Muscle of arm (tissue), 12 donors: ENCODE data around the gene BACE2. TPM values are rescaled to one million over a fixed set of nuclear protein-coding genes. Genes with fewer than 3 reads are reported as not detected.
"Not testable (repeated sequence)": the region's sequence is repeated elsewhere in the genome, so short reads cannot be mapped to it uniquely, and the experiment has no call there.

Source experiments
- DNase-seq: peaks from one replicate; pipeline ENCODE4 v3.0.0-alpha.2; 2013
- polyA plus RNA-seq, 12 donors: library from polyadenylated mRNA; unstranded; fragments of 120-200 nt; gene quantifications; one replicate each; pipeline ENCODE4 v1.2.1, GENCODE V29; 2013; ENCODE audit not compliant: insufficient read length in 12 of 12

The BACE2 gene
- polyA plus RNA-seq, 12 donors, result 16.4 to 56.4 (median 37.6) TPM; not detected in 1

- no peak for DNase-seq
Observed at GRCh38 chr21:41236352-41236973, 68.5 kb downstream of the BACE2 start.

DNA sequence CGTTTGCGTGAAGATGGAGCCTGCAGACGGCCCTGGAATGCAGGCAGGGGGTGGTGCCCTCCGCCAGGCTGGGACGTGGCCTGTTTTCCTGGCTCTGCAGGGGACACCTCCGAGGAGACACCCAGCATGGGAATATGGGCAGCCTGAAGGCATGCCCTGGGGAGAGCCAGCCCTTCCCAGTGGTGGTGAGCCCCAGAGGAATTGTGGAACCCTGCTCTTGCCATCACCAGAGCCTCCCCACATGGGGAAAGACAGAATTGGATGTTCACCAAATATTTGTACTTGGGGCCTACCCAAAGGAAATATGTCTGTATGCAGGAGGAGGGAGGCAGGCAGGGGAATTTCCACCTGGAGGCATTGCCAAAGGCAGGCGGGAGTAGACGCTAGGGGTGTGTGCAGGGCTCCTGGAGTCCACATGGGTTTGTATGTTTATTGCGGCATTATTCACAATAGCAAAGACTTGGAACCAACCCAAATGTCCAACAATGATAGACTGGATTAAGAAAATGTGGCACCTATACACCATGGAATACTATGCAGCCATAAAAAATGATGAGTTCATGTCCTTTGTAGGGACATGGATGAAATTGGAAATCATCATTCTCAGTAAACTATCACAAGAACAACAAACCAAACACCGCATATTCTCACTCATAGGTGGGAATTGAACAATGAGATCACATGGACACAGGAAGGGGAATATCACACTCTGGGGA lies 70.3 kb downstream of the BACE2 start:
- not testable (repeated sequence) for DNase-seq

- DNase-seq, result no peak
Observed at GRCh38 chr21:41240040-41240439, 72.1 kb downstream of the BACE2 start.

- DNase-seq, result no peak
Observed at GRCh38 chr21:41241341-41241740, 73.4 kb downstream of the BACE2 start.

- no peak for DNase-seq
Observed at GRCh38 chr21:41242238-41242829, 74.4 kb downstream of the BACE2 start.

DNA sequence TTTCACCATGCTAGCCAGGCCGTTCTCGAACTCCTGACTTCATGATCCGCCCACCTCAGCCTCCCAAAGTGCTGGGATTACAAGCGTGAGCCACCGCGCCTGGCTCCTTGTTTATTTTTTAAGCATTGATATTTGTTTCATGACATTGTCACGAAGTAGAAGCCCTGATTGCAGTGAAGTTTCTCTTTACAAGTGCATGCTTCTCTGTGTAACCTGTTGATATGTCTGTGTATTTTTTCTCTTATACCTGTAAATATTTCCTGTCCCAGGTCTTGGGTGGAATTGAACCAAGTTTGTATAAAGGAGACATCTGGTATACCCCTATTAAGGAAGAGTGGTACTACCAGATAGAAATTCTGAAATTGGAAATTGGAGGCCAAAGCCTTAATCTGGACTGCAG lies 75.1 kb downstream of the BACE2 start:
- no peak for DNase-seq

DNA sequence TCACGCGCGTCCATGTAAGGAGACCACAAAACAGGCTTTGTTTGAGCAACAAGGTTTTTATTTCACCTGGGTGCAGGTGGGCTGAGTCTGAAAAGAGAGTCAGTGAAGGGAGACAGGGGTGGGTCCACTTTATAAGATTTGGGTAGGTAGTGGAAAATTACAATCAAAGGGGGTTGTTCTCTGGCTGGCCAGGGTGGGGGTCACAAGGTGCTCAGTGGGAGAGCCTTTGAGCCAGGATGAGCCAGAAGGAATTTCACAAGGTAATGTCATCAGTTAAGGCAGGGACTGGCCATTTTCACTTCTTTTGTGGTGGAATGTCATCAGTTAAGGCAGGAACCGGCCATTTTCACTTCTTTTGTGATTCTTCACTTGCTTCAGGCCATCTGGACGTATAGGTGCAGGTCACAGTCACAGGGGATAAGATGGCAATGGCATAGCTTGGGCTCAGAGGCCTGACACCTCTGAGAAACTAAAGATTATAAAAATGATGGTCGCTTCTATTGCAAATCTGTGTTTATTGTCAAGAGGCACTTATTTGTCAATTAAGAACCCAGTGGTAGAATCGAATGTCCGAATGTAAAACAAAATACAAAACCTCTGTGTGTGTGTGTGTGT lies 76.4 kb downstream of the BACE2 start:
- not testable (repeated sequence) for DNase-seq

- no peak for DNase-seq
Observed at GRCh38 chr21:41245509-41246135, 77.7 kb downstream of the BACE2 start.

- no peak for DNase-seq
Observed at GRCh38 chr21:41246808-41247207, 78.8 kb downstream of the BACE2 start.

GRCh38 chr21:41247561-41248545 lies 79.9 kb downstream of the BACE2 start:
- DNase-seq, result no peak

GRCh38 chr21:41249476-41249875 lies 81.5 kb downstream of the BACE2 start:
- no peak for DNase-seq

DNA sequence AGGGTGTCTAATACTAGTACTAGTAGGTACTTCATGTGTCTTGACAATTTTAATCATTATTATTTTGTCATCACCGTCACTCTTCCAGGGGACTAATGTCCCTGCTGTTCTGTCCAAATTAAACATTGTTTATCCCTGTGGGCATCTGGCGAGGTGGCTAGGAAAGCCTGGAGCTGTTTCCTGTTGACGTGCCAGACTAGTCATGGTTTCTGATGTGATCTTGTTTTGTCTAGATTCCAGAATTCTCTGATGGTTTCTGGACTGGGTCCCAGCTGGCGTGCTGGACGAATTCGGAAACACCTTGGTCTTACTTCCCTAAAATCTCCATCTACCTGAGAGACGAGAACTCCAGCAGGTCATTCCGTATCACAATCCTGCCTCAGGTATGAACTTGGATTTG lies 82.6 kb downstream of the BACE2 start:
- no peak for DNase-seq

GRCh38 chr21:41251961-41252642 lies 84.1 kb downstream of the BACE2 start:
- no peak for DNase-seq

DNA sequence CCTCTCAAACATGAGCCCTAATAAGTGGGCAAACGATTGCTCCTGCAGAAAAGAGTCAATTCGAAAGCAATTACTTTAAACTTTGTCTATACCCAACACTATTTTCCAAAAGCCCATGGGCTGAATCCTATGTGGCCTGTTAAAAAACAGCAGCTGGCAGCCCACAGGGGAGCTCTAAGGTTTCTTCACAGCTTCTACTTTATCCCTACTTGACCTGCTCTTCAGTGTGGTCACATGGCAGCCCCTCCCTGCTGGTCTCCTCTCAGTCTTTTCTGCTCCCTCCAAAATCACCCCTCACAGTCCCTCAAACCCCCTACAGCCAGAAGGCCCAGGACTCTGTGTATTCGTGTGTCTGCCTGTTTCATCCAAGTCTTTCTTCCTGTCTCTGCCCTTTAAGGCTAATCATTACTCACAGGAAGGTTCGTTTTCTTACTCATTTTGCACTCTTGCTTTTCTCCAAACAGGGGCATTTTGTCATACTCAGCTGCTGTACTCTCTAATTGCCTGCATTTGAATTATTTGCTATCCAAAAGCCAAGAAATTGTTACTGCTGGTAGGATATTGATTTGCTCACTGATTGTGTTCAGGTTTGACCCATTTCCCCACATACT lies 86.2 kb downstream of the BACE2 start:
- DNase-seq, result no peak

- no peak for DNase-seq
Observed at GRCh38 chr21:41255190-41255589, 87.2 kb downstream of the BACE2 start.

- DNase-seq, result not testable (repeated sequence)
Observed at GRCh38 chr21:41256231-41256630, 88.3 kb downstream of the BACE2 start.

DNA sequence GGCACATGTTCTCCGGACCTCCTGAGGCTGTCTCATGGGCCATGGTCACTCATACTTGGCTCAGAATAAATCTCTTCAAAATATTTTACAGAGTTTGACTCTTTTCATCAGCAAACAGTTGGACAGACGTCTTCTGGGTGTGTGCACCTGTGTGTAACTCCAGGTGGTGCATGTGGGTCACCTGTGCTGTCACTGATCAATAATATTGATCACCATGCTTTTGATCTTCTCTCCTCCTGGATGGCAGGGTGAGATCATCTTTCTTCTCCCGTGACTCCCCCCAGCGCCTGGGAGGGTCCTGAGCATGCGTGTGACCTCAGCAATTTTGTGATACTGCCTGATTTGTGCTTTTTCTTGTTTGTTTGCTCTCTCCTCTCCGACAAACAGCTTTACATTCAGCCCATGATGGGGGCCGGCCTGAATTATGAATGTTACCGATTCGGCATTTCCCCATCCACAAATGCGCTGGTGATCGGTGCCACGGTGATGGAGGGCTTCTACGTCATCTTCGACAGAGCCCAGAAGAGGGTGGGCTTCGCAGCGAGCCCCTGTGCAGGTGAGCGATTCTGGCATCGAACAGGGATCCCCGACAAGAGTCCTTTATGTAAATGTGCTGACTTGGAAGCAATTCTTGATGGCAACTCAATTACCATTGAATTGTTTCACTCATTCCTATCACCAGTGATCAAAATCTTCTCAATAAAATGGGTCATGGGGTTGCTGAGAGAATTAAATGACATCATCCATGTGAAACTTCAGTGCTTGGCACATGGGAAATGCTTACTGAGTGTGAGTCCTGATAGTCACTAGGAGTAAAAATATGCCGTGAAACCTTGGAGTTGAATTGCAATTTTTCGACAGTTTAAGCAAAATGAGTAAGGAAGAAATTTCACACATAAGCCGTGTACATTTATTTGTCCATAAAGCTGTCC lies 89.1 kb downstream of the BACE2 start:
- DNase-seq, result no peak

DNA sequence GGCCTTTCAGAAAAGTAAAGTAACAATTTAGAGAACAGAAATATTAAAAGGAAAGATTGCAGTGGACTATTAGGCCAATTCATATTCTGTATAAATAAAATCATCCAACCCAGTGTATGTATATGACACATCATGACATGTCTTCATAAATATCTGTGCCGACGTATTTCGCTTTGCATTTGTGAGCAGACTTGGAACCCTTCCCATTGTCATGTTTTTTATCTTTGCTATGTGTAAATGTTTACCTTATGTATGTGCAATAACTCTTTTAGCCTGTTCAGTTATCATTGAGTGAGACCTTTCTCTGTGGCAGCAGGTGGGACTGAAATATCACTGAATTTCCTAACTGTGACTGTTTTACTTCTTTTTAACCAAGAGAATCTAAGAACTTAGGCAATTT lies 90.7 kb downstream of the BACE2 start:
- no peak for DNase-seq

GRCh38 chr21:41260428-41260827 lies 92.5 kb downstream of the BACE2 start:
- DNase-seq, result no peak
